Mesothelial cell of epicardium (in vitro differentiated cells): ENCODE results near the gene BARHL1. TPM values are rescaled to one million over a fixed set of nuclear protein-coding genes. Genes with fewer than 3 reads are reported as not detected.

Experiments used
- DNase-seq, 2 experiments: peaks; one replicate each; pipeline ENCODE4 v3.0.0; 2021; ENCODE audit warnings: low spot score in 2 of 2; ENCODE audit not compliant: unreplicated experiment in 2 of 2
- H3K27ac Mint-ChIP-seq: 2 replicates; pipeline ENCODE4 v1.8.0; 2021; ENCODE audit warnings: mixed read lengths
- H3K27me3 Mint-ChIP-seq: 2 replicates; pipeline ENCODE4 v1.8.0; 2021; ENCODE audit warnings: low read depth, mixed read lengths
- H3K36me3 Mint-ChIP-seq: 2 replicates; pipeline ENCODE4 v1.8.0; 2021; ENCODE audit warnings: mixed read lengths
- H3K4me1 Mint-ChIP-seq: 2 replicates; pipeline ENCODE4 v1.8.0; 2021; ENCODE audit warnings: mixed read lengths
- H3K4me3 Mint-ChIP-seq: 2 replicates; pipeline ENCODE4 v1.8.0; 2021; ENCODE audit warnings: mild to moderate bottlenecking, moderate library complexity, mixed read lengths
- H3K9me3 Mint-ChIP-seq: 2 replicates; pipeline ENCODE4 v1.8.0; 2021; ENCODE audit warnings: mixed read lengths
- total RNA-seq: library from RNA; stranded (reverse); gene quantifications from 3 replicates; pipeline ENCODE4 v1.2.1, GENCODE V29; 2021
- TF ChIP-seq, protein P1 (sequence below): fragments of 200-600 bp; sonication (generic); IDR thresholded peaks from one replicate; pipeline ENCODE4 v1.5.0; 2021; ENCODE audit warnings: antibody characterized with exemption; ENCODE audit not compliant: unreplicated experiment

Gene BARHL1
- total RNA-seq, 1 donor from 2014 or later = 0.18 TPM

DNA sequence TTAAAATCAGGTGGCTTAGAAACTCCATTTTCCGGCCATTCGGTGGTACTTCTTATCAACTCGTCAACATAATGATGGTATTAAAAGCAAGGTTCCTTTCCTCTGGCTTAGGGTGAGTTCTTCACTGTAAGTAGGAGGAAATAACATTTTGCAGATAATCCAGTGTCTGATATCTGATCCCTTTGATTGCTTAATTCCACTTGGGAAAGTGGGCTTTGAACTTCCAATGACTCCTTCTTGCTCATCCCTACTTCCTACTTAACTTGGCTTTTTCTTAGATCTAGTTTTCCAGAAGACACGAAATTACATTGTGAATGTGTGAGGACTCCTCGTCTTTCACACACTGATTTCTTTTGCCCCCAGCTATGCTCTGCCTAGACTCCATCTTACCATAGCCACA, 55.8 kb downstream of the BARHL1 start:
- DNase-seq = no peak
- no peaks in the 10 kb centered on the region for H3K9me3 Mint-ChIP-seq
- peaks cover 10% of the 10 kb centered on the region for H3K4me1 Mint-ChIP-seq
- TF ChIP-seq, protein P1, sequence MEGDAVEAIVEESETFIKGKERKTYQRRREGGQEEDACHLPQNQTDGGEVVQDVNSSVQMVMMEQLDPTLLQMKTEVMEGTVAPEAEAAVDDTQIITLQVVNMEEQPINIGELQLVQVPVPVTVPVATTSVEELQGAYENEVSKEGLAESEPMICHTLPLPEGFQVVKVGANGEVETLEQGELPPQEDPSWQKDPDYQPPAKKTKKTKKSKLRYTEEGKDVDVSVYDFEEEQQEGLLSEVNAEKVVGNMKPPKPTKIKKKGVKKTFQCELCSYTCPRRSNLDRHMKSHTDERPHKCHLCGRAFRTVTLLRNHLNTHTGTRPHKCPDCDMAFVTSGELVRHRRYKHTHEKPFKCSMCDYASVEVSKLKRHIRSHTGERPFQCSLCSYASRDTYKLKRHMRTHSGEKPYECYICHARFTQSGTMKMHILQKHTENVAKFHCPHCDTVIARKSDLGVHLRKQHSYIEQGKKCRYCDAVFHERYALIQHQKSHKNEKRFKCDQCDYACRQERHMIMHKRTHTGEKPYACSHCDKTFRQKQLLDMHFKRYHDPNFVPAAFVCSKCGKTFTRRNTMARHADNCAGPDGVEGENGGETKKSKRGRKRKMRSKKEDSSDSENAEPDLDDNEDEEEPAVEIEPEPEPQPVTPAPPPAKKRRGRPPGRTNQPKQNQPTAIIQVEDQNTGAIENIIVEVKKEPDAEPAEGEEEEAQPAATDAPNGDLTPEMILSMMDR = no peak
- H3K4me3 Mint-ChIP-seq = no peak overlapping the region
- H3K27ac Mint-ChIP-seq = no peak overlapping the region
- no peaks in the 10 kb centered on the region for H3K27me3 Mint-ChIP-seq
- H3K36me3 Mint-ChIP-seq = peaks cover 28% of the 10 kb centered on the region

DNA sequence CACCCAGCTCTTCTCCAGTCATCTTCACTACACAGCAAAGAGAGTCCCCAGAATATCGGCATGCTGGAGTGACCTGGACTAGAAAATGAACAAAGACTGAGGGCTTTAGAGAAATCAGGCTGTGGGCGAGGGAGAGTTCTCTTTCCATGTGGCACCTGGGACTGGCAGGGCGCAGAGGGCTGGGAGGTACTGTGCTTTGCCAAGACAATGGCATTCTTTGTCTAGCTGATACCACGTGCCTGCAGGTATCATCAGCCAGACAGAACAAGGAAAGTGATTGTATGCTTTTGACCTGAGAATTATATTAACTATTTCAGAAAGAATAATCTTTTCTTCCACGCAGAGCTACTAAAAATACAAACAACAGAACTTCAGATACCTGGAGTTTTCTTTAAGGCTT, 56.9 kb downstream of the BARHL1 start:
- peaks cover 10% of the 10 kb centered on the region for H3K4me1 Mint-ChIP-seq
- H3K36me3 Mint-ChIP-seq = peaks cover 31% of the 10 kb centered on the region
- H3K27me3 Mint-ChIP-seq = no peaks in the 10 kb centered on the region
- TF ChIP-seq, protein P1 = no peak
- H3K27ac Mint-ChIP-seq = no peak overlapping the region
- H3K4me3 Mint-ChIP-seq = no peak overlapping the region
- no peak for DNase-seq
- H3K9me3 Mint-ChIP-seq = no peaks in the 10 kb centered on the region

Other genes with a start within 250 kb of the BARHL1 start
- gene SETX, start 227.6 kb upstream of the BARHL1 start, total RNA-seq = 51.4 to 52.4 TPM (median 51.6 TPM) in 3 replicates
- 14.1 to 15.6 TPM (median 15.5 TPM) in 3 replicates for gene TTF1, start 175.8 kb upstream of the BARHL1 start, total RNA-seq
- 0.23 TPM in 1 of 3 replicates, not detected in the others for gene CFAP77, start 172.4 kb upstream of the BARHL1 start, total RNA-seq
- 21.1 to 23.1 TPM (median 22.9 TPM) in 3 replicates for gene DDX31, start 87.4 kb downstream of the BARHL1 start, total RNA-seq
- gene GTF3C4, start 87.9 kb downstream of the BARHL1 start, total RNA-seq = 26.6 to 27.9 TPM (median 27.0 TPM) in 3 replicates